ENCODE results near the gene SOX2.

SOX2 gene

GRCh38 chr3:181704421-181705085 is 7.2 kb upstream of the SOX2 start:
- DNase-seq (ENCODE audit: low read depth, low spot score): peak; percentile 22

- no peak for DNase-seq (ENCODE audit: low read depth, low spot score)
Measured at GRCh38 chr3:181705086-181705480, 6.6 kb upstream of the SOX2 start.

GRCh38 chr3:181707980-181708379 is 3.7 kb upstream of the SOX2 start:
- no peak for DNase-seq (ENCODE audit: low read depth, low spot score)

- DNase-seq (ENCODE audit: low read depth, low spot score): peak; percentile 82
Measured at GRCh38 chr3:181709537-181710279, 2.0 kb upstream of the SOX2 start.

GRCh38 chr3:181710345-181711291 is 1.1 kb upstream of the SOX2 start:
- peak; percentile 74 for DNase-seq (ENCODE audit: low read depth, low spot score)

GRCh38 chr3:181712226-181712552 is 464 bp downstream of the SOX2 start:
- no peak for DNase-seq (ENCODE audit: low read depth, low spot score)

- DNase-seq (ENCODE audit: low read depth, low spot score): peak; percentile 82
Measured at GRCh38 chr3:181712553-181713279, 991 bp downstream of the SOX2 start.

GRCh38 chr3:181713280-181713647 is 1.5 kb downstream of the SOX2 start:
- no peak for DNase-seq (ENCODE audit: low read depth, low spot score)

- no peak for DNase-seq (ENCODE audit: low read depth, low spot score)
Measured at GRCh38 chr3:181713676-181714612, 2.2 kb downstream of the SOX2 start.

- peak; percentile 62 for DNase-seq (ENCODE audit: low read depth, low spot score)
Measured at GRCh38 chr3:181715571-181716340, 4.0 kb downstream of the SOX2 start.

GRCh38 chr3:181716966-181717365 is 5.2 kb downstream of the SOX2 start:
- no peak for DNase-seq (ENCODE audit: low read depth, low spot score)

GRCh38 chr3:181717549-181718171 is 5.9 kb downstream of the SOX2 start:
- DNase-seq (ENCODE audit: low read depth, low spot score): no peak

- DNase-seq (ENCODE audit: low read depth, low spot score): no peak
Measured at GRCh38 chr3:181718369-181718768, 6.6 kb downstream of the SOX2 start.

GRCh38 chr3:181718987-181719911 is 7.5 kb downstream of the SOX2 start:
- DNase-seq (ENCODE audit: low read depth, low spot score): peak; percentile 63

- peak; percentile 72 for DNase-seq (ENCODE audit: low read depth, low spot score)
Measured at GRCh38 chr3:181719991-181720680, 8.4 kb downstream of the SOX2 start.

GRCh38 chr3:181721046-181721875 is 9.5 kb downstream of the SOX2 start:
- DNase-seq (ENCODE audit: low read depth, low spot score): no peak

GRCh38 chr3:181722156-181722555 is 10.4 kb downstream of the SOX2 start:
- DNase-seq (ENCODE audit: low read depth, low spot score): no peak

All from ELF-1 (cell line).